ENCODE data around the gene PARL.

DNA sequence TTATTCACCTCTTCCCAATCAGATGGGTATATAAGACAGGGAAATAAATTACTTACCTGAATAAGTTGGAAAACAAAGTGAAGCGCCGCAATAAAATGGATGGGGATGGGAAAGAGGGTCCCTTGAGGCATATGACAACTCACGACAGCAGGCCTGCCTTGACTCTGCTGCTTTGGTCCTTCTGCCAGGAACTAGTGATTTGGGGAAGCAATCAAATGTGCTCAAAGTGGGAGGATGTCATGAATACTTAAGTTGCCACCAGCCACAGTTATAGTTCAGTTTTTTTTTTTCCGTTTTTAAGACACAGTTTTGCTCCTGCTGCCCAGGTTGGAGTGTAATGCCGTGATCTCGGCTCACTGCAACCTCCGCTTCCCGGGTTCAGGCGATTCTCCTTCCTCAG is 4.6 kb downstream of the PARL start:
- no peak for TF ChIP-seq SPI1 (IDR thresholded peaks at IDR 0.05; ENCODE audit: borderline replicate concordance, low read depth, low read length)
- TF ChIP-seq, protein P1, sequence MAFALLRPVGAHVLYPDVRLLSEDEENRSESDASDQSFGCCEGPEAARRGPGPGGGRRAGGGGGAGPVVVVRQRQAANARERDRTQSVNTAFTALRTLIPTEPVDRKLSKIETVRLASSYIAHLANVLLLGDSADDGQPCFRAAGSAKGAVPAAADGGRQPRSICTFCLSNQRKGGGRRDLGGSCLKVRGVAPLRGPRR (CRISPR knock-in tag; IDR thresholded peaks at IDR 0.05), result no peak
- no peak for TF ChIP-seq ZSCAN29 (IDR thresholded peaks at IDR 0.05)
